H1 (cell line): ENCODE measurements around the gene TBC1D9B. TPM values are rescaled to one million over a fixed set of nuclear protein-coding genes. Genes with fewer than 3 reads are reported as not detected.
A peak's percentile ranks its signal among the peaks of the same experiment; 100 is the strongest.

Source experiments
- CTCF ChIA-PET: fragments of 300-600 bp; sonication (Branson Sonifier 250); formaldehyde crosslinking; loops from one replicate; lab custom pipeline; 2021; ENCODE audit not compliant: partially characterized antibody; lab: Charles Lee
- POLR2A ChIA-PET: fragments of 300-600 bp; sonication (Branson Sonifier 250); formaldehyde crosslinking; loops from one replicate; lab custom pipeline; 2021; ENCODE audit warnings: inconsistent platforms; ENCODE audit not compliant: partially characterized antibody; lab: Charles Lee
- DNase-seq, 2 experiments: peaks; one replicate each; pipeline versions ENCODE4 v3.0.0 to v3.0.0-alpha.2; 2010 to 2022; ENCODE audit warnings: low spot score in 2 of 2, low read depth in 1 of 2, mixed read lengths in 1 of 2
- FAIRE-seq: peaks from 2 replicates; lab custom pipeline; 2011; peaks lifted over from hg19 to GRCh38; lab: Jason Lieb, UNC
- H2AFZ ChIP-seq: 2 replicates; pipeline ENCODE4 v1.8.1; 2012; ENCODE audit warnings: low read length, inconsistent platforms
- H2AK5ac ChIP-seq: 2 replicates; pipeline ENCODE4 v1.6.1; 2013; ENCODE audit warnings: low read depth, low read length
- H2BK120ac ChIP-seq: replicated peaks from 2 replicates; pipeline ENCODE3; 2013; ENCODE audit warnings: low read depth, low read length, inconsistent platforms
- H2BK12ac ChIP-seq: 2 replicates; pipeline ENCODE4 v1.6.1; 2013; ENCODE audit warnings: low read depth, low read length
- H2BK15ac ChIP-seq: 2 replicates; pipeline ENCODE4 v1.6.1; 2013; ENCODE audit warnings: low read length
- H2BK20ac ChIP-seq: 2 replicates; pipeline ENCODE4 v1.6.1; 2013; ENCODE audit warnings: low read length
- H2BK5ac ChIP-seq: 2 replicates; pipeline ENCODE4 v1.6.1; 2013; ENCODE audit warnings: low read depth, low read length
- H3K14ac ChIP-seq: 2 replicates; pipeline ENCODE4 v1.6.1; 2013; ENCODE audit warnings: inconsistent platforms; ENCODE audit not compliant: insufficient read length
- H3K18ac ChIP-seq: 2 replicates; pipeline ENCODE4 v1.6.1; 2013; ENCODE audit warnings: low read length; ENCODE audit errors: extremely low read depth
- H3K23ac ChIP-seq: 2 replicates; pipeline ENCODE4 v1.6.1; 2013; ENCODE audit warnings: inconsistent platforms; ENCODE audit not compliant: insufficient read length
- H3K23me2 ChIP-seq: 2 replicates; pipeline ENCODE4 v1.6.1; 2013; ENCODE audit warnings: low read depth, low read length
- H3K27ac ChIP-seq: 2 replicates; pipeline ENCODE4 v1.6.1; 2011; ENCODE audit warnings: low read depth, low read length, inconsistent platforms
- H3K27me3 ChIP-seq, 4 experiments: replicated peaks in 1 of 4; 1 replicate in 1 of 4; 2 replicates in 3 of 4; pipeline versions ENCODE4 v1.6.1 to v1.8.1; 2011 to 2013; ENCODE audit warnings: low read length in 3 of 4, mild to moderate bottlenecking in 3 of 4, inconsistent platforms in 2 of 4, mixed read lengths in 2 of 4, moderate library complexity in 1 of 4; ENCODE audit not compliant: control insufficient read depth in 3 of 4, insufficient read depth in 3 of 4; ENCODE audit errors: extremely low read depth in 1 of 4
- H3K36me3 ChIP-seq, 4 experiments: 2 replicates each; pipeline versions ENCODE4 v1.6.1 to v1.8.1; 2011 to 2013; ENCODE audit warnings: mild to moderate bottlenecking in 4 of 4, low read length in 3 of 4, moderate library complexity in 2 of 4, control low read depth in 1 of 4, inconsistent platforms in 1 of 4; ENCODE audit not compliant: insufficient read depth in 4 of 4, control insufficient read depth in 2 of 4
- H3K4ac ChIP-seq: replicated peaks from 2 replicates; pipeline ENCODE3; 2013; ENCODE audit warnings: low read length, low read depth, mixed read lengths, inconsistent platforms; ENCODE audit not compliant: insufficient read length
- H3K4me1 ChIP-seq, 4 experiments: replicated peaks in 1 of 4; 1 replicate in 1 of 4; 2 replicates in 3 of 4; pipeline versions ENCODE4 v1.6.1 to v1.8.1; 2011 to 2013; ENCODE audit warnings: low read length in 3 of 4, inconsistent platforms in 2 of 4, mixed read lengths in 1 of 4; ENCODE audit not compliant: insufficient read depth in 4 of 4, control insufficient read depth in 3 of 4
- H3K4me2 ChIP-seq, 2 experiments: 2 replicates each; pipeline versions ENCODE4 v1.6.1 to v1.8.1; 2011 to 2013; ENCODE audit warnings: low read depth in 2 of 2, low read length in 2 of 2, control low read depth in 1 of 2, inconsistent platforms in 1 of 2, mild to moderate bottlenecking in 1 of 2; ENCODE audit not compliant: insufficient read depth in 1 of 2
- H3K4me3 ChIP-seq, 4 experiments: fragments of 200-600, 300-600 bp in 1 of 4; sonication (generic), shearing (Covaris generic), sonication (Bioruptor Twin) in 1 of 4; 2 replicates each; pipeline versions ENCODE4 v1.5.1 to v1.8.1; 2011 to 2016; ENCODE audit warnings: low read length in 4 of 4, low read depth in 3 of 4, control low read depth in 2 of 4, inconsistent platforms in 2 of 4, mild to moderate bottlenecking in 2 of 4, mixed read lengths in 1 of 4, moderate library complexity in 1 of 4; ENCODE audit not compliant: insufficient read depth in 2 of 4; ENCODE audit errors: extremely low read depth in 1 of 4
- H3K56ac ChIP-seq: replicated peaks from 2 replicates; pipeline ENCODE3; 2013; ENCODE audit warnings: low read depth, mild to moderate bottlenecking, mixed read lengths, low read length, inconsistent platforms; ENCODE audit not compliant: insufficient read length
- H3K79me1 ChIP-seq: 2 replicates; pipeline ENCODE4 v1.6.1; 2013; ENCODE audit warnings: low read depth, low read length, control low read depth
- H3K79me2 ChIP-seq, 2 experiments: 2 replicates each; pipeline versions ENCODE4 v1.6.1 to v1.8.1; 2012 to 2013; ENCODE audit warnings: low read length in 2 of 2, mild to moderate bottlenecking in 2 of 2, inconsistent platforms in 1 of 2; ENCODE audit not compliant: insufficient read depth in 2 of 2, control insufficient read depth in 1 of 2
- H3K9ac ChIP-seq, 4 experiments: replicated peaks in 1 of 4; 1 replicate in 1 of 4; 2 replicates in 3 of 4; pipeline versions ENCODE4 v1.6.1 to v1.8.1; 2011 to 2013; ENCODE audit warnings: low read depth in 3 of 4, low read length in 3 of 4, control low read depth in 2 of 4, mild to moderate bottlenecking in 2 of 4, moderate library complexity in 2 of 4, inconsistent platforms in 1 of 4; ENCODE audit errors: extremely low read depth in 1 of 4
- H3K9me3 ChIP-seq, 2 experiments: 2 replicates each; pipeline versions ENCODE4 v1.6.1 to v1.8.1; 2012 to 2013; ENCODE audit warnings: mild to moderate bottlenecking in 2 of 2, moderate library complexity in 2 of 2, control low read depth in 1 of 2, inconsistent platforms in 1 of 2, low read depth in 1 of 2, low read length in 1 of 2, mixed read lengths in 1 of 2; ENCODE audit not compliant: insufficient read depth in 2 of 2
- H4K20me1 ChIP-seq, 2 experiments: replicated peaks in 1 of 2; 2 replicates each; pipeline versions ENCODE3 to v1.8.1; 2011 to 2013; ENCODE audit warnings: inconsistent platforms in 2 of 2, low read length in 2 of 2, mild to moderate bottlenecking in 1 of 2; ENCODE audit not compliant: insufficient read depth in 2 of 2, control insufficient read depth in 1 of 2
- H4K5ac ChIP-seq: 2 replicates; pipeline ENCODE4 v1.6.1; 2013; ENCODE audit warnings: low read length, low read depth, mixed read lengths, inconsistent platforms; ENCODE audit not compliant: insufficient read length
- H4K8ac ChIP-seq: 2 replicates; pipeline ENCODE4 v1.8.0; 2013; ENCODE audit warnings: mild to moderate bottlenecking, moderate library complexity, low read length, inconsistent platforms; ENCODE audit not compliant: insufficient read depth; ENCODE audit errors: extremely low read depth
- H4K91ac ChIP-seq: replicated peaks from 2 replicates; pipeline ENCODE3; 2013; ENCODE audit warnings: low read length, mixed read lengths, inconsistent platforms; ENCODE audit not compliant: insufficient read length
- CTCF ChIP-seq, 3 experiments: IDR thresholded peaks; 1 replicate in 2 of 3; 2 replicates in 1 of 3; pipeline versions ENCODE4 v1.5.1 to v1.6.1; 2011; ENCODE audit warnings: low read length in 3 of 3, mild to moderate bottlenecking in 3 of 3, inconsistent platforms in 2 of 3, low read depth in 1 of 3, moderate library complexity in 1 of 3; ENCODE audit not compliant: insufficient read depth in 1 of 3; ENCODE audit errors: control extremely low read depth in 1 of 3
- POLR2A ChIP-seq, 2 experiments: IDR thresholded peaks; 1 replicate in 1 of 2; 2 replicates in 1 of 2; pipeline ENCODE4 v1.6.1; 2011; ENCODE audit warnings: low read depth in 2 of 2, low read length in 2 of 2, mild to moderate bottlenecking in 2 of 2; ENCODE audit errors: control extremely low read depth in 1 of 2
- SP4 ChIP-seq: IDR thresholded peaks from 2 replicates; pipeline ENCODE4 v1.6.1; 2012; ENCODE audit warnings: low read length, inconsistent platforms
- WGBS, 2 experiments: shearing (Covaris generic) in 1 of 2; methylation state at CpG; one replicate each; pipeline versions ENCODE4 v1.1.6 to v1.1.7; 2013 to 2015; ENCODE audit warnings: low lambda C conversion rate in 2 of 2, mixed read lengths in 2 of 2, inconsistent platforms in 1 of 2, low coverage in 1 of 2, missing lambda C conversion rate in 1 of 2; ENCODE audit not compliant: insufficient replicate concordance in 2 of 2, insufficient coverage in 1 of 2, insufficient read length in 1 of 2; ENCODE audit errors: extremely low coverage in 1 of 2, missing lambda C conversion rate in 1 of 2; 5-methylcytosine and 5-hydroxymethylcytosine counted together
- polyA plus RNA-seq, 7 experiments: library from polyadenylated mRNA; depleted of rRNA in 3 of 7; stranded (reverse) in 5 of 7; unstranded in 2 of 7; fragments of >200 nt in 5 of 7; fragments of 200-250 nt in 2 of 7; gene quantifications; 1 replicate in 5 of 7; 2 replicates in 1 of 7; 4 replicates in 1 of 7; pipeline versions ENCODE4 v1.2.1 to v1.2.3, GENCODE V29; 2011 to 2013; ENCODE audit warnings: missing spikeins in 2 of 7, mixed read lengths in 2 of 7
- total RNA-seq: library from RNA; stranded (reverse); fragmentation: NEBNext Ultra II Directional; extraction: Animal tissue kit (Norgen Biotek cat#: 25700); gene quantifications from 2 replicates; pipeline ENCODE4 v1.2.1, GENCODE V29; 2021

Gene TBC1D9B
- total and polyA plus RNA-seq, 2 of the 8 experiments (the other 6 are each of a cell fraction or from before 2014, with no cell fraction given): 33.6 to 57.1 TPM

DNA sequence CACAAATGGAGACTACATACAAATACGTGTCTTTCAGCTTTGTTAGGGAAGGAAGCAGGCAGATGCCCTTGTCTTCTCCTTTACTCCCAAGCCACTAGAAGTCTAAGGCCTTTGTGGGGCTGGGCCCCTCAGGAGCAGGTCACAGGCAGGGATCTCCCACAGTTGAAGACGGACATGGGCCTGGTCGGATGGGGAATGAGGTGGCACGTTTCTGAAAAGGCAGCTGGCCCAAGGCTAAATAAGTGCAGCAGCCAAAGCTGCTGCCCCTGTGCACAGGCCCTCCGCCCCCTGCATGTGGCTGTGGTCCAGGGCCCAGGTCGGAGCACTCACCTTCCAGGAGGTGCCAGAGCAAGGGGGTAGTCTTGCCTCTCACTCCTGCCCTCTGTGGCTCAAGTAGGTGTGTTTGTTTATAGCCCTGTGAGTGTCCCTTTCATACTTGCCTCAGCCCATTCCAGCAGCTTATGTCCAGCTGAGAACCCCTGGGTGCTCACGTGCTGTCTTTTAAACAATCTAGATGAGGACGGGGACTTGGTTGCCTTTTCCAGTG is 85.2 kb downstream of the TBC1D9B start:
- H2BK5ac ChIP-seq: no peak overlapping the region; the same call in 1 of the 2 replicates
- no peak overlapping the region for H4K5ac ChIP-seq
- H3K36me3 ChIP-seq: peaks cover 10 to 43% (median 35%) of the 10 kb centered on the region in 4 experiments
- peak overlapping the region in 2 of 4 experiments; percentile 1 to 91; a peak in 3 of 8 replicates for H3K4me3 ChIP-seq
- no peaks in the 10 kb centered on the region for H3K9me3 ChIP-seq
- no peak overlapping the region for H2BK20ac ChIP-seq
- H4K91ac ChIP-seq: no peak overlapping the region
- peaks cover 4 to 36% (median 33%) of the 10 kb centered on the region in 4 experiments for H3K4me1 ChIP-seq
- H2BK120ac ChIP-seq: no peak overlapping the region
- H3K4ac ChIP-seq: no peak overlapping the region
- H4K20me1 ChIP-seq: peaks cover 8 to 25% of the 10 kb centered on the region in 2 experiments
- no peak overlapping the region for H3K9ac ChIP-seq
- no peak for TF ChIP-seq CTCF (IDR thresholded peaks at IDR 0.05; ENCODE audit: control extremely low read depth in 1 of 3, insufficient read depth in 1 of 3, low read depth in 1 of 3, low read length in 3 of 3)
- peak in 1 of 2 experiments; percentile 73; a peak in 1 of 3 replicates for TF ChIP-seq POLR2A (IDR thresholded peaks at IDR 0.05; ENCODE audit: control extremely low read depth in 1 of 2, low read depth in 2 of 2, low read length in 2 of 2)
- TF ChIP-seq SP4: no peak
- TF ChIP-seq, all 59 proteins: peak for 1
- Histone ChIP-seq H2BK12ac (no peak overlapping the region), H3K27ac (no peak overlapping the region), H2BK15ac (no peak overlapping the region), H3K27me3 (no peaks in the 10 kb centered on the region), H3K56ac (no peak overlapping the region), H3K14ac (no peak overlapping the region), H3K79me2 (peaks cover 4 to 28% of the 10 kb centered on the region in 2 experiments; a peak in 2 of 4 replicates), H3K18ac (no peak overlapping the region), H4K8ac (no peak overlapping the region), H3K23ac (no peak overlapping the region), H3K79me1 (peaks cover 8% of the 10 kb centered on the region), H2AFZ (no peak overlapping the region), H3K4me2 (peak overlapping the region; percentile 54 to 81; a peak in 3 of 4 replicates), H2AK5ac (no peak overlapping the region), H3K23me2 (peaks cover 6% of the 10 kb centered on the region; the same call in 1 of the 2 replicates)
- FAIRE-seq (no peak), DNase-seq (no peak)
- POLR2A ChIA-PET: interaction anchor here (0.6 to 12.6 kb wide), 10 partner anchors 10 to 111 kb away, joined by 3 to 207 read pairs (median 4); partner anchors contain the start of genes LTC4S, MAML1, MGAT4B and MRNIP
- 74% methylated on average over 6 of the region's 8 CpGs; no CpG with 5 or more reads in 1 of the 2 experiments for WGBS, 2 experiments
- CTCF ChIA-PET: interaction anchor here (0.6 to 1.5 kb wide), 6 partner anchors 9 to 59 kb away, joined by 3 to 6 read pairs (median 4); no protein-coding TSS in a partner anchor
